Suprapubic skin (tissue), 4 donors: ENCODE measurements around the gene EPHB1. TPM values are rescaled to one million over a fixed set of nuclear protein-coding genes. Genes with fewer than 3 reads are reported as not detected.
"Not testable (repeated sequence)": the region's sequence is repeated elsewhere in the genome, so short reads cannot be mapped to it uniquely, and the experiment has no call there.

Experiments
- DNase-seq, 2 donors: peaks; one replicate each; pipeline ENCODE4 v3.0.0-alpha.2; 2019; ENCODE audit warnings: low spot score in 2 of 2
- H3K27ac ChIP-seq: fragments of 200-600 bp; sonication (generic); one replicate; pipeline ENCODE4 v1.5.1; 2019
- H3K27me3 ChIP-seq: fragments of 200-600 bp; sonication (generic); one replicate; pipeline ENCODE4 v1.5.1; 2019
- H3K36me3 ChIP-seq: fragments of 200-600 bp; sonication (generic); one replicate; pipeline ENCODE4 v1.5.1; 2019
- H3K4me1 ChIP-seq: fragments of 200-600 bp; sonication (generic); one replicate; pipeline ENCODE4 v1.5.1; 2019
- H3K4me3 ChIP-seq: fragments of 200-600 bp; sonication (generic); one replicate; pipeline ENCODE4 v1.5.1; 2019; ENCODE audit warnings: mild to moderate bottlenecking
- H3K9me3 ChIP-seq: fragments of 200-600 bp; sonication (generic); one replicate; pipeline ENCODE4 v1.5.1; 2019
- CTCF ChIP-seq, 2 donors: fragments of 200-600 bp in 1 of 2; fragments of 450-650 bp in 1 of 2; sonication (generic) in 1 of 2; IDR thresholded peaks; one replicate each; pipeline ENCODE4 v1.5.1; 2016 to 2019; ENCODE audit warnings: antibody characterized with exemption in 2 of 2, mild to moderate bottlenecking in 1 of 2, moderate library complexity in 1 of 2
- EP300 ChIP-seq: sonication (generic); formaldehyde crosslinking; IDR thresholded peaks from one replicate; pipeline ENCODE4 v1.6.1; 2017; ENCODE audit warnings: antibody characterized with exemption
- POLR2A ChIP-seq, 2 donors: fragments of 450-650 bp; IDR thresholded peaks; one replicate each; pipeline ENCODE4 v1.6.1; 2017; ENCODE audit warnings: antibody characterized with exemption in 2 of 2, mild to moderate bottlenecking in 2 of 2, moderate library complexity in 2 of 2
- POLR2AphosphoS5 ChIP-seq, 3 donors: sonication (generic); formaldehyde crosslinking; IDR thresholded peaks; one replicate each; pipeline ENCODE4 v1.6.1; 2017; ENCODE audit warnings: antibody characterized with exemption in 3 of 3
- WGBS: methylation state at CpG from one replicate; pipeline ENCODE4 v1.1.5; 2018; 5-methylcytosine and 5-hydroxymethylcytosine counted together
- total RNA-seq, 4 donors: library from RNA; depleted of rRNA; stranded (reverse); fragments of >200 nt; gene quantifications; one replicate each; pipeline ENCODE4 v1.1.0, GENCODE V29; 2016

Gene EPHB1
- total RNA-seq, 4 donors from 2014 or later: 8.5 to 30.7 (median 18.5) TPM

GRCh38 chr3:134998158-134998557 lies 203.1 kb downstream of the EPHB1 start:
- H3K36me3 ChIP-seq: no peaks in the 10 kb centered on the region
- no peak overlapping the region for H3K27ac ChIP-seq
- no peaks in the 10 kb centered on the region for H3K9me3 ChIP-seq
- H3K4me3 ChIP-seq: no peak overlapping the region
- H3K27me3 ChIP-seq: no peaks in the 10 kb centered on the region
- DNase-seq: no peak
- H3K4me1 ChIP-seq: no peaks in the 10 kb centered on the region
- no peak for TF ChIP-seq POLR2AphosphoS5 (IDR thresholded peaks at IDR 0.05)
- no peak for TF ChIP-seq CTCF (IDR thresholded peaks at IDR 0.05)
- no peak for TF ChIP-seq EP300
- no peak for TF ChIP-seq POLR2A (IDR thresholded peaks at IDR 0.05)

GRCh38 chr3:134998855-134999254 lies 203.8 kb downstream of the EPHB1 start:
- Histone ChIP-seq H3K27ac (no peak overlapping the region), H3K4me3 (no peak overlapping the region), H3K4me1 (no peaks in the 10 kb centered on the region), H3K36me3 (no peaks in the 10 kb centered on the region), H3K9me3 (no peaks in the 10 kb centered on the region), H3K27me3 (no peaks in the 10 kb centered on the region)
- WGBS: 75% methylated on average over 3 of the region's 3 CpGs
- DNase-seq: no peak
- TF ChIP-seq CTCF (IDR thresholded peaks at IDR 0.05) (no peak), EP300 (no peak), POLR2A (IDR thresholded peaks at IDR 0.05) (no peak), POLR2AphosphoS5 (IDR thresholded peaks at IDR 0.05) (no peak)

- TF ChIP-seq EP300 (no peak), POLR2AphosphoS5 (IDR thresholded peaks at IDR 0.05) (no peak), CTCF (IDR thresholded peaks at IDR 0.05) (no peak)
- no peaks in the 10 kb centered on the region for H3K9me3 ChIP-seq
- H3K36me3 ChIP-seq: no peaks in the 10 kb centered on the region
- H3K4me3 ChIP-seq: no peak overlapping the region
- no peaks in the 10 kb centered on the region for H3K4me1 ChIP-seq
- H3K27ac ChIP-seq: no peak overlapping the region
- no peaks in the 10 kb centered on the region for H3K27me3 ChIP-seq
- 68% methylated on average over 4 of the region's 4 CpGs for WGBS
- DNase-seq: no peak
Measured at GRCh38 chr3:135000465-135000864, 205.4 kb downstream of the EPHB1 start.

GRCh38 chr3:135005616-135006015 lies 210.6 kb downstream of the EPHB1 start:
- H3K27me3 ChIP-seq, DNase-seq, H3K9me3 ChIP-seq, H3K4me3 ChIP-seq, H3K27ac ChIP-seq, H3K4me1 ChIP-seq, H3K36me3 ChIP-seq: not testable (repeated sequence)
- WGBS: 95% methylated on average over 11 of the region's 19 CpGs

- Histone ChIP-seq H3K9me3 (no peaks in the 10 kb centered on the region), H3K27me3 (no peaks in the 10 kb centered on the region), H3K4me3 (no peak overlapping the region), H3K36me3 (no peaks in the 10 kb centered on the region), H3K27ac (no peak overlapping the region), H3K4me1 (no peaks in the 10 kb centered on the region)
- DNase-seq: no peak
- WGBS: 64% methylated on average over 7 of the region's 7 CpGs
- TF ChIP-seq POLR2A (IDR thresholded peaks at IDR 0.05): no peak
- no peak for TF ChIP-seq POLR2AphosphoS5 (IDR thresholded peaks at IDR 0.05)
- no peak for TF ChIP-seq EP300
- TF ChIP-seq CTCF (IDR thresholded peaks at IDR 0.05): no peak
Measured at GRCh38 chr3:135007607-135008006, 212.5 kb downstream of the EPHB1 start.

GRCh38 chr3:135008326-135008725 lies 213.3 kb downstream of the EPHB1 start:
- no peaks in the 10 kb centered on the region for H3K36me3 ChIP-seq
- DNase-seq: no peak
- no peaks in the 10 kb centered on the region for H3K4me1 ChIP-seq
- H3K4me3 ChIP-seq: no peak overlapping the region
- WGBS: 98% methylated on average over 2 of the region's 2 CpGs
- TF ChIP-seq POLR2AphosphoS5 (IDR thresholded peaks at IDR 0.05): no peak
- TF ChIP-seq CTCF (IDR thresholded peaks at IDR 0.05): no peak
- H3K9me3 ChIP-seq: no peaks in the 10 kb centered on the region
- H3K27me3 ChIP-seq: no peaks in the 10 kb centered on the region
- H3K27ac ChIP-seq: no peak overlapping the region
